Measurements from ENCODE around the gene MPZL1. TPM values are rescaled to one million over a fixed set of nuclear protein-coding genes. Genes with fewer than 3 reads are reported as not detected.

The MPZL1 gene
- total and polyA plus RNA-seq, 9 donors, result 60.6 to 112 (median 75.4) TPM

DNA sequence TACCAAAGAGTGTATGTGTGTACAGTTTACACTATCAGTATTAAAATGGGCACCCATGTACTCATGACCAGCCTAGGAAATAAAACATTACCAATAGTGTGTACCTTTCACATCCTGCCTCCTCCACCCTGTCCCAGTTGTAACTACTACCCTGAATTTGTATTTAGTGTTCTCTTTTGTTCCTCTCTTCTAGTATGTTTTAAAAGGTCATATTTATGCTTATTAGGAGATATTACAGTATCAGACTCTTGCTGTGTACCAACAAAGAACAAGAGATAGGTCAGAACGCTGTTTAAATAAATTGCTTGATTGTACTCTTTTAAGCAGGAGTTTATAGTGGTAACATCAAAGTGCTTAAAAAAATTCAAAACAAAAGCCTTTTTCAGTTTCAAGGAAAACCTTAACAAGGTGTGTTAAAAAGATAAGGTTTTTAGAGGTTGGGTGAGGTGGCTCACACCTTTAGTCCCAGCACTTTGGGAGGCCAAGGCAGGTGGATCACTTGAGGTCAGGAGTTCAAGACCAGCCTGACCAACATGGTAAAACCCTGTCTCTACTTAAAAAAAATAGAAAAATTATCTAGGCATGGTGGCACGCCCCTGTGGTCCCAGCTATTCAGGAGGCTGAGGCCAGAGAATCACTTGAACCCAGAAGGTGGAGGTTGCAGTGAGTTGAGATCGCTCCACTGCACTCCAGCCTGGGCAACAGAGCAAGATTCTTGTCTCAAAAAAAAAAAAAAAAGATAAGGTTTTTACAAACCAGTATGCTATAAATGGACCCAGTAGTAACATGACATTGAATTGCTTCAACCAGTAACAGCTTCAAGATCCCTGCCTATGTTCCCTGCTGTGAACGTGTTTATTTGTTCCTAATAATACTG is 35.9 kb downstream of the MPZL1 start:
- H3K4me3 ChIP-seq (ENCODE audit: low read length), result no peak overlapping the region
- no peak for DNase-seq
- H3K27ac ChIP-seq (ENCODE audit: low read length), result no peak overlapping the region
- H3K27me3 ChIP-seq (ENCODE audit: control insufficient read depth, insufficient read depth, low read length), result no peaks in the 10 kb centered on the region
- peaks cover 3% of the 10 kb centered on the region for H3K4me1 ChIP-seq (ENCODE audit: control insufficient read depth, insufficient read depth, low read length)
- H3K9me3 ChIP-seq (replicated peaks; ENCODE audit: control insufficient read depth, low read depth, low read length), result no peaks in the 10 kb centered on the region
- no CpG with 5 or more reads among the region's 4 CpGs for WGBS (ENCODE audit: insufficient coverage)
- H3K36me3 ChIP-seq (ENCODE audit: control insufficient read depth, insufficient read depth, low read length), result no peaks in the 10 kb centered on the region

DNA sequence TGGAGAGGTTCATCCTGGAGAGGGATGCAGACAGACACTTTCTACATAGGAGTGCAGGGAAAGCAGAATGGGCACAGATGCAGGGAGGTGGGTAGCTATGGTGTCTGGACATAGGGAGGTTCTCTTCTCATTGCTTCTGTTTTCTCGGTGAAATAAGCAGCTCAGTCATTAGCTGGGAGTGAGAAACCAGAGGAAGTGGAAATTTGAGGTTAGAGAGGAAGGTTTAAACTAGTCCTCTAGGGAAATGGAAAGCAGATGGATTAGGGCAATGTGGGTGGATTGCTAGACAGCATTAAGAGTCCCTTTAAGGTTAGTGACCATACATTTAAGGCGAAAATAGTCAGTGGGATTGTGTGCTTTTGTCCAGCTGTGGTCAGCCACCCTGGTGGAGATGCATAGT is 39.6 kb downstream of the MPZL1 start:
- Histone ChIP-seq H3K4me3 (ENCODE audit: low read length) (no peak overlapping the region), H3K9me3 (replicated peaks; ENCODE audit: control insufficient read depth, low read depth, low read length) (no peaks in the 10 kb centered on the region), H3K27me3 (ENCODE audit: control insufficient read depth, insufficient read depth, low read length) (no peaks in the 10 kb centered on the region), H3K36me3 (ENCODE audit: control insufficient read depth, insufficient read depth, low read length) (no peaks in the 10 kb centered on the region), H3K4me1 (ENCODE audit: control insufficient read depth, insufficient read depth, low read length) (peaks cover 3% of the 10 kb centered on the region), H3K27ac (ENCODE audit: low read length) (no peak overlapping the region)
- DNase-seq, result peak; percentile 23
- 46% methylated on average over 2 of the region's 2 CpGs for WGBS (ENCODE audit: insufficient coverage)

GRCh38 chr1:167762061-167762746 is 40.4 kb downstream of the MPZL1 start:
- DNase-seq, result no peak
- H3K4me3 ChIP-seq (ENCODE audit: low read length), result no peak overlapping the region
- H3K4me1 ChIP-seq (ENCODE audit: control insufficient read depth, insufficient read depth, low read length), result no peaks in the 10 kb centered on the region
- 95% methylated on average over 2 of the region's 8 CpGs for WGBS (ENCODE audit: insufficient coverage)
- H3K36me3 ChIP-seq (ENCODE audit: control insufficient read depth, insufficient read depth, low read length), result peaks cover 3% of the 10 kb centered on the region
- no peaks in the 10 kb centered on the region for H3K9me3 ChIP-seq (replicated peaks; ENCODE audit: control insufficient read depth, low read depth, low read length)
- no peak overlapping the region for H3K27ac ChIP-seq (ENCODE audit: low read length)
- H3K27me3 ChIP-seq (ENCODE audit: control insufficient read depth, insufficient read depth, low read length), result no peaks in the 10 kb centered on the region

- Histone ChIP-seq H3K9me3 (replicated peaks; ENCODE audit: control insufficient read depth, low read depth, low read length) (no peaks in the 10 kb centered on the region), H3K27me3 (ENCODE audit: control insufficient read depth, insufficient read depth, low read length) (no peaks in the 10 kb centered on the region), H3K36me3 (ENCODE audit: control insufficient read depth, insufficient read depth, low read length) (peaks cover 5% of the 10 kb centered on the region), H3K4me1 (ENCODE audit: control insufficient read depth, insufficient read depth, low read length) (no peaks in the 10 kb centered on the region), H3K27ac (ENCODE audit: low read length) (no peak overlapping the region), H3K4me3 (ENCODE audit: low read length) (no peak overlapping the region)
- WGBS (ENCODE audit: insufficient coverage), result no CpG with 5 or more reads among the region's 5 CpGs
- DNase-seq, result peak; percentile 20
Observed at GRCh38 chr1:167763525-167764220, 41.9 kb downstream of the MPZL1 start.

DNA sequence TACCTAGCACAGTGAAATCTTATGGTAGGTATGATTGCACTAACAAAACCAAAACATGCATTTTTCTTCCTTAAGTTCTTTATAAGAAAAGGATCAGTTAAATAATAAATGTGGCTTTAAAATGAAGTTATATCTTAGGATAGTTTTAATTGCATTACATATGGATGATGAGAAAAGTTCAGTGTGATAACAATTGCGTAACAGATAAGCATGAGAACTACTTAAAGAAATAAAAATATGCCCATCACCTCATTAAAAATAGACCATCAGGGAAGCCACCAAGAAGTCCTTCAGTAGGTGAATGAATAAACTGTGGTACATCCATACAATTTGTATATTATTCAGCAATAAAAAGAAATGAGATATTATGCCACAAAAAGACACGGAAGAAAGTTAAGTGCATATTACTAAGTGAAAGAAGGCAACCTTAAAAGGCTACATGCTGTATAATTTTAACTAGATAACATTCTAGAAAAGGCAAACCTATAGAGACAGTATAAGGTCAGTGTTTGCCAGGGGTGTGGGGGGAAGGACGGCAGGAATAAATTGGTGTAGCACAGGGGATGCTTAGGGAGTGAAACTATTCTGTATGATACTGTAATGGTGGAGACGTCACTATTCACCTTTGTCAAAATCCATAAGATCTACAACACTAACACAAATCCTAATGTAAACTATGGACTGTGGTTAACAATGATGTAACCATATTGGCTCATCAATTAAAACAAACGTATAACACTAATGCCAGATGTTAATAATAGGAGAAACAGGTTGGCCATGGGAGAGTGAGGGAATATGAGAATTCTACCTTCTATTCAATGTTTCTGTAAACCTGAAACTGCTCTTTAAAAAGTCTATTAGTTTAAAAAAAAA is 42.9 kb downstream of the MPZL1 start:
- no peaks in the 10 kb centered on the region for H3K4me1 ChIP-seq (ENCODE audit: control insufficient read depth, insufficient read depth, low read length)
- no peaks in the 10 kb centered on the region for H3K27me3 ChIP-seq (ENCODE audit: control insufficient read depth, insufficient read depth, low read length)
- DNase-seq, result no peak
- H3K4me3 ChIP-seq (ENCODE audit: low read length), result no peak overlapping the region
- H3K27ac ChIP-seq (ENCODE audit: low read length), result no peak overlapping the region
- no peaks in the 10 kb centered on the region for H3K9me3 ChIP-seq (replicated peaks; ENCODE audit: control insufficient read depth, low read depth, low read length)
- peaks cover 13% of the 10 kb centered on the region for H3K36me3 ChIP-seq (ENCODE audit: control insufficient read depth, insufficient read depth, low read length)
- no CpG with 5 or more reads among the region's 5 CpGs for WGBS (ENCODE audit: insufficient coverage)

GRCh38 chr1:167765496-167765895 is 43.7 kb downstream of the MPZL1 start:
- WGBS (ENCODE audit: insufficient coverage), result 81% methylated on average over 3 of the region's 6 CpGs
- no peak overlapping the region for H3K27ac ChIP-seq (ENCODE audit: low read length)
- no peaks in the 10 kb centered on the region for H3K27me3 ChIP-seq (ENCODE audit: control insufficient read depth, insufficient read depth, low read length)
- no peak for DNase-seq
- no peaks in the 10 kb centered on the region for H3K9me3 ChIP-seq (replicated peaks; ENCODE audit: control insufficient read depth, low read depth, low read length)
- H3K4me3 ChIP-seq (ENCODE audit: low read length), result no peak overlapping the region
- H3K36me3 ChIP-seq (ENCODE audit: control insufficient read depth, insufficient read depth, low read length), result peaks cover 20% of the 10 kb centered on the region
- no peaks in the 10 kb centered on the region for H3K4me1 ChIP-seq (ENCODE audit: control insufficient read depth, insufficient read depth, low read length)

DNA sequence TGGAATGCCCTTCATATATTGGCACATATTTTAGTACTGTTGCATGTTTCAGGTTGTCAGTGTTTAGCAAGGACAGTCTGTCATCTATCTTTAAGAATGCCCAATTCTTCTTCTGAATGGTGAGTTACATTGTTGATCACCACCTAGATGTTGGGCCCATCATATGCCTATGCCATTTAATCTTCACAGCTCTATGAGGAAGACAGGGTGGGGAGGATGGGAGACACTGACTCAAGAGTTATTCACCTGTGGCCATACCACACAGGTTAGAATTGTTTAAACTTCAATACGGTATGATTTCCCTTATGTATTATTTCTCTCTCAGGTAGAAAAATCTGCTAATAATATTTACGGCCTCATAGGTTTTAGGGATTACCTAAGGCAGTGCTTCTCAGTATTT is 44.8 kb downstream of the MPZL1 start:
- H3K4me3 ChIP-seq (ENCODE audit: low read length), result no peak overlapping the region
- peaks cover 23% of the 10 kb centered on the region for H3K36me3 ChIP-seq (ENCODE audit: control insufficient read depth, insufficient read depth, low read length)
- H3K27ac ChIP-seq (ENCODE audit: low read length), result no peak overlapping the region
- no peaks in the 10 kb centered on the region for H3K4me1 ChIP-seq (ENCODE audit: control insufficient read depth, insufficient read depth, low read length)
- H3K27me3 ChIP-seq (ENCODE audit: control insufficient read depth, insufficient read depth, low read length), result no peaks in the 10 kb centered on the region
- no peak for DNase-seq
- WGBS (ENCODE audit: insufficient coverage), result no CpG with 5 or more reads among the region's 2 CpGs
- no peaks in the 10 kb centered on the region for H3K9me3 ChIP-seq (replicated peaks; ENCODE audit: control insufficient read depth, low read depth, low read length)

DNA sequence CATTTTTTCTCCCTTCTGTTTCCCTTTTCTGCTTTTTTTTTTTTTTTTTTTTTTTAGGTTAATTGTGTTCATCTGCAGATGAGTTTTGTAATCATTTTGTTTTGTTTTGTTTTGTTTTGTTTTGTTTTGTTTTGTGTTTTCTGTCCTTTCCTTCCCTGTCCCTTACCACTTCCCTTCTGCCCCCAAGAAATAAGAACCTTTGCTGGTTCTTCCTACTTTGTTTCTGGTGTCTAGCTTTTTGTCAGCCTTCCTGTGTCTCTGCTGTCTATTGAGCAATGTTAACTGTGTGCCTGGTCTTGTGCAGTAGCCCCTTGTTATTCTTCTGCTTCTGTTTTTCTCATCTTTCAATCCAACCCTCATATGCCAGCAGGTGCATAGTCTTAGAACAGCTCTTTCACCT is 46.0 kb downstream of the MPZL1 start:
- Histone ChIP-seq H3K4me3 (ENCODE audit: low read length) (no peak overlapping the region), H3K9me3 (replicated peaks; ENCODE audit: control insufficient read depth, low read depth, low read length) (no peaks in the 10 kb centered on the region), H3K36me3 (ENCODE audit: control insufficient read depth, insufficient read depth, low read length) (peaks cover 30% of the 10 kb centered on the region), H3K27ac (ENCODE audit: low read length) (no peak overlapping the region), H3K27me3 (ENCODE audit: control insufficient read depth, insufficient read depth, low read length) (no peaks in the 10 kb centered on the region), H3K4me1 (ENCODE audit: control insufficient read depth, insufficient read depth, low read length) (no peaks in the 10 kb centered on the region)
- DNase-seq, result no peak

DNA sequence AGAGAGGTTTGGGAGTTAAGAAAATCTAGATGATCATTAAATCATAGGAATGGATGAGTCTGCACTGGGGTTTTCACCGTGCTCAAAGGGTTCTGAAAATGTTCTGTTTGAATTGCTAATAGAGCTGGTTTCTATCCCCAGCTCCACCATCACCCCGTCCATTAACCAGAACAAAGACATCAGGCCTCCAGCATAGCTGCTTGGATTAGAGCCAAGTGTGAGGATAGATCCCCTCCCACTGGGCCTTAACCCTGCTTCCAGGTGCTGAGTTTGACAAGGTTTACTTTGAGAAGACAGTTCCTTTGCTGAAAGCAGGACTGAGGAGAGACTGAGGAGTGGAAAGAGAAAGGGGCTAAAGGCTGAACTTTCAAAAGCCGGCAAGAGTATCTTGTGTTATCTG is 48.3 kb downstream of the MPZL1 start:
- DNase-seq, result no peak
- H3K36me3 ChIP-seq (ENCODE audit: control insufficient read depth, insufficient read depth, low read length), result peaks cover 37% of the 10 kb centered on the region
- no CpG with 5 or more reads among the region's 3 CpGs for WGBS (ENCODE audit: insufficient coverage)
- H3K4me3 ChIP-seq (ENCODE audit: low read length), result no peak overlapping the region
- H3K4me1 ChIP-seq (ENCODE audit: control insufficient read depth, insufficient read depth, low read length), result no peaks in the 10 kb centered on the region
- no peaks in the 10 kb centered on the region for H3K9me3 ChIP-seq (replicated peaks; ENCODE audit: control insufficient read depth, low read depth, low read length)
- H3K27ac ChIP-seq (ENCODE audit: low read length), result no peak overlapping the region
- H3K27me3 ChIP-seq (ENCODE audit: control insufficient read depth, insufficient read depth, low read length), result no peaks in the 10 kb centered on the region
